GM15510 (cell line): ENCODE data around the gene DEFB110.

ENCODE experiments used
- POLR2A ChIP-seq: IDR thresholded peaks from 3 replicates; pipeline ENCODE4 v1.6.1; 2011; ENCODE audit warnings: borderline replicate concordance; ENCODE audit not compliant: insufficient read length; ENCODE audit errors: extremely low read depth

The DEFB110 gene

GRCh38 chr6:49980898-49981297 is 40.9 kb downstream of the DEFB110 start:
- no peak for TF ChIP-seq POLR2A

GRCh38 chr6:49979584-49979983 is 42.2 kb downstream of the DEFB110 start:
- no peak for TF ChIP-seq POLR2A

GRCh38 chr6:49978332-49979226 is 43.2 kb downstream of the DEFB110 start:
- TF ChIP-seq POLR2A = no peak

- no peak for TF ChIP-seq POLR2A
Observed at GRCh38 chr6:49969605-49970004, 52.2 kb downstream of the DEFB110 start, which contains the start of gene DEFB113. TSS of gene DEFB113 (minus strand) at chr6:49969625. CDS start at chr6:49969625, 0 bp downstream.
